Measurements from ENCODE around the gene DNAH2. TPM values are rescaled to one million over a fixed set of nuclear protein-coding genes. Genes with fewer than 3 reads are reported as not detected.

The DNAH2 gene
- total RNA-seq, 1 donor from 2014 or later = 0.26 TPM

DNA sequence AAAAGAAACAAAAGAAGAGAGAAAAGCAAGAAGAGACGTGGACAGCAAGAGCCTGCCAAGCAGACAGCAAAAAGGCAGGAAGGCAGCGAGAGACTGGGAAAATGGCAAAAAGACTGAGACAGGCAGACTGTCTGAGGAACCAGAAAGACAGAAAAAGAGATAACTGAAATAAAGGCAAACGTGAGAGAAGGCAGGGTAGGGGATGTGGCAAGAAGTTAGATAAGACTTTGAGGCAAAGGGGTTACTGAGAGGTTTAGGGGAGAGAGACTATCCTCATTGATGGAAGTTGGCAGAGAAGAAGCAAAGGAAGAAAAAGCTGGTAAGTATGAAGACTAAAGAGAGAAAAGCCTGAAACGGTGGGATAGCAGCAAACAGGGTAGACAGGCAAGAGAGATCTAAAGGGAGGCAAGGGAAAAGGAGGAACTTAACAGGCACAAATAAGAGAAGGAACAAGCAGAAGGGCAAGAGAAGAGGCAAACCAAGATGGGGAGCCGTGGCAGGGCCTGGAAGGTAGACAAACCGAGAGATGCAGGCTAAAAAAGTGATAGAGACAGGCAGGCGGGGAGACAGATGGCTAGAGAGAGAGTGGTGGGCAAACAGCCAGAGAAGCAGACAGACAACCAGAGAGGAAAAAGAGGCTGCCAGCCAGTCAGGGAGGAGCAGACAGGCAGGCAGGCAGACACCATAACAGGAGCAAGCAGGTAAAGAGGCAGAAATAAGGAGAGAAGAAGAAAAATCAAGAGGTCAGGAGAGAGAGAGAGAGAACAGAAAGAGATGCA, 163.9 kb downstream of the DNAH2 start:
- no peak overlapping the region for H3K4me3 ChIP-seq (ENCODE audit: low read depth, low read length)
- TF ChIP-seq, protein P1, sequence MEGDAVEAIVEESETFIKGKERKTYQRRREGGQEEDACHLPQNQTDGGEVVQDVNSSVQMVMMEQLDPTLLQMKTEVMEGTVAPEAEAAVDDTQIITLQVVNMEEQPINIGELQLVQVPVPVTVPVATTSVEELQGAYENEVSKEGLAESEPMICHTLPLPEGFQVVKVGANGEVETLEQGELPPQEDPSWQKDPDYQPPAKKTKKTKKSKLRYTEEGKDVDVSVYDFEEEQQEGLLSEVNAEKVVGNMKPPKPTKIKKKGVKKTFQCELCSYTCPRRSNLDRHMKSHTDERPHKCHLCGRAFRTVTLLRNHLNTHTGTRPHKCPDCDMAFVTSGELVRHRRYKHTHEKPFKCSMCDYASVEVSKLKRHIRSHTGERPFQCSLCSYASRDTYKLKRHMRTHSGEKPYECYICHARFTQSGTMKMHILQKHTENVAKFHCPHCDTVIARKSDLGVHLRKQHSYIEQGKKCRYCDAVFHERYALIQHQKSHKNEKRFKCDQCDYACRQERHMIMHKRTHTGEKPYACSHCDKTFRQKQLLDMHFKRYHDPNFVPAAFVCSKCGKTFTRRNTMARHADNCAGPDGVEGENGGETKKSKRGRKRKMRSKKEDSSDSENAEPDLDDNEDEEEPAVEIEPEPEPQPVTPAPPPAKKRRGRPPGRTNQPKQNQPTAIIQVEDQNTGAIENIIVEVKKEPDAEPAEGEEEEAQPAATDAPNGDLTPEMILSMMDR (IDR thresholded peaks at IDR 0.05; ENCODE audit: insufficient read depth, low read length, severe bottlenecking) = no peak
- DNase-seq (ENCODE audit: low read depth) (no peak), FAIRE-seq (no peak)
- H3K27me3 ChIP-seq (ENCODE audit: control insufficient read depth, insufficient read depth, low read length) = no peaks in the 10 kb centered on the region
- H3K36me3 ChIP-seq (ENCODE audit: control insufficient read depth, insufficient read depth, low read length) = peaks cover 1% of the 10 kb centered on the region

DNA sequence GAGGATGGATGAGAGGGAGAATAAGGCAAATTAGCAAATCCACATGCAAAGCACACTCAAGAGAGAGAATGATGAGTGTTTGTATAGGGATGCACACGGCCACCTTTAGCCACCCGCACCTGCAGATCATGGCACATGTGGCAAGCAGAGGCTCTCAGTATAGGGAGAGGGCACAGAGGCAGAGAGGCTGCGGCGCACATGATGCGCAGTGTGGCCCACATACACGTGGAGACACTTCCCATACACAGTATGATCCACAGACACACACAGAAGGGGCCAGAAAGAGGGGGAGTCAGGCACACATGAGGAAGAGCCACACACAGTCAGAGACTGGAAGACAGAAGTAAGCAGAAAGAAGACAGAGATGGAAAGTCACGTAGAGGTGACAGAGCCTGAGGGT, 164.5 kb downstream of the DNAH2 start:
- DNase-seq (ENCODE audit: low read depth) (no peak), FAIRE-seq (no peak)
- TF ChIP-seq, protein P1 (IDR thresholded peaks at IDR 0.05; ENCODE audit: insufficient read depth, low read length, severe bottlenecking) = no peak

DNA sequence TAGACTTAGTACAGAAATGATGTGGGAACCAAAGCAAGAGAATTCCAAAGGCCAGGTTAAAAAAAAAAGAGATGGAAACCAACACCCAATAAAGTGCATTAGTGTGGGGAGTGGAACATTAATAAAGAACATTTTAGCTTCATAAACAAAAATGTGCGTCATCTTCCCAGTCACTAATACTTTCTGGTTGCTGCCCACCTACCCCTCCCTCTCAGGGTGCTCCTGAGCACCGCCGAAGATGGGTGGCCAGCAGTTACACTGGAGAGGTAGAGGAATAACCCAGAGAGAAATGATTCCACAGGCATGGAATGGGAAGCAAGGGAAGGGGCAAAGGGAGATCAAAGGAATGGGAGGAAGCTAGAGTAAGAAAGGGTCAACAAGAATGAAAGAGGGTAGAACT, 165.1 kb downstream of the DNAH2 start:
- H3K36me3 ChIP-seq (ENCODE audit: control insufficient read depth, insufficient read depth, low read length) = peaks cover 1% of the 10 kb centered on the region
- no peak overlapping the region for H3K4me3 ChIP-seq (ENCODE audit: low read depth, low read length)
- TF ChIP-seq, protein P1 (IDR thresholded peaks at IDR 0.05; ENCODE audit: insufficient read depth, low read length, severe bottlenecking) = no peak
- DNase-seq (ENCODE audit: low read depth) = no peak
- no peak for FAIRE-seq
- H3K27me3 ChIP-seq (ENCODE audit: control insufficient read depth, insufficient read depth, low read length) = no peaks in the 10 kb centered on the region

More for the DNA sequence above, 164.5 kb downstream of the DNAH2 start:
- peaks cover 1% of the 10 kb centered on the region for H3K36me3 ChIP-seq (ENCODE audit: control insufficient read depth, insufficient read depth, low read length)
- H3K4me3 ChIP-seq (ENCODE audit: low read depth, low read length) = no peak overlapping the region
- no peaks in the 10 kb centered on the region for H3K27me3 ChIP-seq (ENCODE audit: control insufficient read depth, insufficient read depth, low read length)

Other genes starting within 250 kb of the DNAH2 start
- 8.7 and 9.2 TPM in 2 replicates for gene ZBTB4, start 238.1 kb upstream of the DNAH2 start, total RNA-seq
- gene SLC35G6, start 236.3 kb upstream of the DNAH2 start, total RNA-seq = not detected in 2 replicates
- 38.4 and 79.6 TPM in 2 replicates for gene POLR2A, start 233.4 kb upstream of the DNAH2 start, total RNA-seq
- 0.53 and 1.0 TPM in 2 replicates for gene TNFSF12, start 168.7 kb upstream of the DNAH2 start, total RNA-seq
- gene TNFSF13, start 159.0 kb upstream of the DNAH2 start, total RNA-seq = 2.6 and 3.7 TPM in 2 replicates
- 94.7 and 129 TPM in 2 replicates for gene SENP3, start 155.8 kb upstream of the DNAH2 start, total RNA-seq
- 11.3 and 16.4 TPM in 2 replicates for gene CD68, start 138.1 kb upstream of the DNAH2 start, total RNA-seq
- gene MPDU1, start 133.9 kb upstream of the DNAH2 start, total RNA-seq = 54.7 and 56.3 TPM in 2 replicates
- 23.4 and 41.7 TPM in 2 replicates for gene SOX15, start 127.7 kb upstream of the DNAH2 start, total RNA-seq
- gene FXR2, start 102.8 kb upstream of the DNAH2 start, total RNA-seq = 42.1 and 43.2 TPM in 2 replicates
- gene SAT2, start 89.9 kb upstream of the DNAH2 start, total RNA-seq = 23.9 and 38.7 TPM in 2 replicates
- gene SHBG, start 87.6 kb upstream of the DNAH2 start, total RNA-seq = 0.38 TPM in 1 of 2 replicates, not detected in the other
- not detected in 2 replicates for gene ATP1B2, start 66.8 kb upstream of the DNAH2 start, total RNA-seq
- gene TP53, start 30.3 kb upstream of the DNAH2 start, total RNA-seq = 9.2 and 15.1 TPM in 2 replicates
- gene WRAP53, start 29.3 kb upstream of the DNAH2 start, total RNA-seq = 3.5 and 4.2 TPM in 2 replicates
- under 0.01 TPM in 2 replicates for gene EFNB3, start 12.5 kb upstream of the DNAH2 start, total RNA-seq
- 2.9 and 6.0 TPM in 2 replicates for gene KDM6B, start 116.5 kb downstream of the DNAH2 start, total RNA-seq
- gene TMEM88, start 137.3 kb downstream of the DNAH2 start, total RNA-seq = 0.64 TPM in 1 of 2 replicates, not detected in the other
- gene NAA38, start 139.8 kb downstream of the DNAH2 start, total RNA-seq = 36.6 and 47.5 TPM in 2 replicates
- 6.5 and 9.0 TPM in 2 replicates for gene CYB5D1, start 140.3 kb downstream of the DNAH2 start, total RNA-seq
- 41.3 and 98.2 TPM in 2 replicates for gene CHD3, start 171.0 kb downstream of the DNAH2 start, total RNA-seq
- 7.8 and 8.2 TPM in 2 replicates for gene RNF227, start 198.5 kb downstream of the DNAH2 start, total RNA-seq
- 0.79 and 0.90 TPM in 2 replicates for gene KCNAB3, start 212.1 kb downstream of the DNAH2 start, total RNA-seq
- 16.8 and 27.9 TPM in 2 replicates for gene TRAPPC1, start 214.2 kb downstream of the DNAH2 start, total RNA-seq
- gene CNTROB, start 214.5 kb downstream of the DNAH2 start, total RNA-seq = 8.2 and 12.2 TPM in 2 replicates